ENCODE measurements around the gene AREL1. TPM values are rescaled to one million over a fixed set of nuclear protein-coding genes. Genes with fewer than 3 reads are reported as not detected.
A peak's percentile ranks its signal among the peaks of the same experiment; 100 is the strongest.

The AREL1 gene
- total and polyA plus RNA-seq, 5 donors: 8.2 to 25.4 (median 23.1) TPM

DNA sequence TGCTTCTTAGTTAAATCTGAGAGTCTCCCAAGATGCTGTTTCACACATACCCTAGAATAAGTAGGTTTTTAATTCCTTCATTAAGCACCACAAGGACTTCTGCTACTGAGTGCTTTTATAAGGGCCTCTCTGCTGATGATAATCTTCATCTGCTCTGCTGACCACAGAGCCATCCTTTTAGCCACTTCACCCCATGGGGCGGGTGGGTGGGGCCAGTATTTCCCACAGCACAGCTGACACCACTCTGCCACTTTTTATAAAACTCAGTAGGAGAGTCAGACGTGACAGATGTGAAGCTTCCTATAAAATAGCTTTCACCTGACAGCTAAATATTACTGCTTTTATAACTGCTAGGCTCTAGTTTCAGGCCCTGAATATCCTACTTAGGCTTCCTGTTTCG, 20.3 kb upstream of the AREL1 start:
- ATAC-seq: no peak
- intact Hi-C loops (cut with DNase I): no loop called here

DNA sequence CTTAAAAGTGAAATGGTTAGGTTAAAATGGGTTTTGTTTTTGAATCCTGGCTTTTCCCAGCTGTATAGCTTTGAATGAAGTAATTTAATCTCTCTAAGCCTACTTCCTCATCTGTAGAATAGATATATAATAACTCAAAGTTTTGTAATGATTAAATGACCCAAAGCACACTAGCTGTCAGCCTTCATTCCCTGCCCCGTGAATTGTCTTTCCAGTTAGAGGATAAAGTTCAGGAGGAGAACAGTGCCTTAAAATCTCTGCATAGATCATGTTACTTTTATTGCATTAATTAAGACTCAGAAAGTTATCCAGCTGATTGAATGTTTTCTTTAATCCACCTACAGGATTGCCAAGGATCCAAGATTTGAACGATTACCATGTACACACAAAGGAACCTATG, 19.5 kb upstream of the AREL1 start:
- DNase-seq (no peak), ATAC-seq (no peak)
- Histone ChIP-seq H3K4me3 (ENCODE audit: low read length) (no peak overlapping the region), H3K27me3 (ENCODE audit: control insufficient read depth, insufficient read depth) (no peaks in the 10 kb centered on the region), H3K4me1 (ENCODE audit: control insufficient read depth, insufficient read depth, low read length) (no peaks in the 10 kb centered on the region), H3K9me3 (ENCODE audit: control insufficient read depth, low read length) (no peaks in the 10 kb centered on the region), H3K27ac (ENCODE audit: low read length) (no peak overlapping the region)
- WGBS: 92% methylated on average over 2 of the region's 2 CpGs
- intact Hi-C loops (cut with DNase I): no loop called here

More for the DNA sequence above, 20.3 kb upstream of the AREL1 start:
- Histone ChIP-seq H3K4me3 (ENCODE audit: low read length) (no peak overlapping the region), H3K9me3 (ENCODE audit: control insufficient read depth, low read length) (no peaks in the 10 kb centered on the region), H3K27ac (ENCODE audit: low read length) (no peak overlapping the region), H3K4me1 (ENCODE audit: control insufficient read depth, insufficient read depth, low read length) (no peaks in the 10 kb centered on the region), H3K27me3 (ENCODE audit: control insufficient read depth, insufficient read depth) (no peaks in the 10 kb centered on the region)
- no peak for DNase-seq
- 88% methylated on average over 3 of the region's 3 CpGs for WGBS

DNA sequence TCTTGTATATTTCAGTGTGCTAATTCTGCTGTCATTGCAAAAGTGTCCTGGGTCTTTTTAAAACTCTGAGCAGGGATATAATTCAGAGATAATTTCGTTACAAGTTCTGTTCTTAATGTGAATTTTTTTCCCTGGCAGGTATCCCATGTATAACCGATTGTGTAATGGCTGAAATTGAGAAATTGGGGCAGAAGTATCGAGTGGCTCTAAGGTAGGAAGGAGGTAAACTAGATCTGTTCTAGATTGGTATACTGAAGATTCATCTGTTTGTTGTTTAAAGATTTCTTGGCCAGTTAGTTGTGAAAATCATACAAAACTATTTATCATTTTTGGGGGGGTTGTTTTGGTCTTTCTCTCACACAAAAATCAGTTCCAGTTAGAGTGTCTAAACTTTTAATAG, 10.3 kb upstream of the AREL1 start:
- intact Hi-C loops (cut with DNase I): no loop called here
- H3K4me1 ChIP-seq (ENCODE audit: control insufficient read depth, insufficient read depth, low read length): no peaks in the 10 kb centered on the region
- no peaks in the 10 kb centered on the region for H3K9me3 ChIP-seq (ENCODE audit: control insufficient read depth, low read length)
- WGBS: 86% methylated on average over 3 of the region's 3 CpGs
- no peak for DNase-seq
- ATAC-seq: no peak
- no peak overlapping the region for H3K4me3 ChIP-seq (ENCODE audit: low read length)
- H3K27ac ChIP-seq (ENCODE audit: low read length): no peak overlapping the region
- no peaks in the 10 kb centered on the region for H3K27me3 ChIP-seq (ENCODE audit: control insufficient read depth, insufficient read depth)

DNA sequence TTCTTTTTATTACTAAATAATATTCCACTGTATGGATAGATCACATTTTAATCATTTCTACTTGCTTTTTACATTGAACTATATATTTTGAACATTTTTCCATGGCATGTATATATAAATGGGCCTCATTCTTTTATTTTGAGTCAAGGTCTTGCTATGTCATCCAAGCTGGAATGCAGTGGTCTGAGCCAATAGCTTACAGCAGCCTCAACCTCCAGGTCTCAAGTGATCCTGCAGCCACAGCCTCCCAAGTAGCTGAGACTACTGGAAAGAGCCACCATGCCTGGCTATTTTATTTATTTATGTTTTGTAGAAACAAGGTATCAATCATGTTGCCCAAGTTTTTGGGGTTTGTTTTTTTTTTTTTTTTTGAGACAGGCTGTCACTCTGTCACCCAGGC, 7.6 kb upstream of the AREL1 start:
- intact Hi-C loops (cut with DNase I): no loop called here

DNA sequence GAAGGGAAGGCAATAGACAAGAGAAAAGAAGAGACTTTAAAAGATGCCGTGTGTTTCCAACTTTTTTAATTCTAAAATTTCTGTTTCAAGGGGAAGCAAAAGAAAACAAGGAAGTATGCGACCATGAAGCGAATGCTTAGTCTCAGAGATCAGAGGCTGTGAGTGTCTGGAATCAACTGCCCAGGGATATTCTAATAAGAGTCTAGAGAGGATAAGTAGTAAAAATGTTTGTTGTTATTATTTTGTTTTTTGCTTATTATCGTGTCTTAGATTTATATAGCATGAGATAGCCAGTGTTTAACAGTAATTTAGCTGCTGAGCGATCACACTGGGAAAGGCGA, 485 bp upstream of the AREL1 start:
- 11% methylated on average over 6 of the region's 6 CpGs for WGBS
- no peak overlapping the region for H3K27ac ChIP-seq (ENCODE audit: low read length)
- H3K9me3 ChIP-seq (ENCODE audit: control insufficient read depth, low read length): no peaks in the 10 kb centered on the region
- H3K27me3 ChIP-seq (ENCODE audit: control insufficient read depth, insufficient read depth): no peaks in the 10 kb centered on the region
- no peaks in the 10 kb centered on the region for H3K4me1 ChIP-seq (ENCODE audit: control insufficient read depth, insufficient read depth, low read length)
- H3K4me3 ChIP-seq (ENCODE audit: low read length): peak overlapping the region; percentile 100
- intact Hi-C loops (cut with DNase I): loop anchor here in 1 of 4 donors (10.0 kb wide), 1 partner anchor 99 kb away; the partner anchor contains the start of gene LTBP2
- no peak for DNase-seq
- ATAC-seq: no peak

More for the DNA sequence above, 7.6 kb upstream of the AREL1 start:
- ATAC-seq (no peak), DNase-seq (no peak)
- Histone ChIP-seq H3K4me3 (ENCODE audit: low read length) (no peak overlapping the region), H3K4me1 (ENCODE audit: control insufficient read depth, insufficient read depth, low read length) (no peaks in the 10 kb centered on the region), H3K27me3 (ENCODE audit: control insufficient read depth, insufficient read depth) (no peaks in the 10 kb centered on the region), H3K9me3 (ENCODE audit: control insufficient read depth, low read length) (no peaks in the 10 kb centered on the region), H3K27ac (ENCODE audit: low read length) (no peak overlapping the region)

DNA sequence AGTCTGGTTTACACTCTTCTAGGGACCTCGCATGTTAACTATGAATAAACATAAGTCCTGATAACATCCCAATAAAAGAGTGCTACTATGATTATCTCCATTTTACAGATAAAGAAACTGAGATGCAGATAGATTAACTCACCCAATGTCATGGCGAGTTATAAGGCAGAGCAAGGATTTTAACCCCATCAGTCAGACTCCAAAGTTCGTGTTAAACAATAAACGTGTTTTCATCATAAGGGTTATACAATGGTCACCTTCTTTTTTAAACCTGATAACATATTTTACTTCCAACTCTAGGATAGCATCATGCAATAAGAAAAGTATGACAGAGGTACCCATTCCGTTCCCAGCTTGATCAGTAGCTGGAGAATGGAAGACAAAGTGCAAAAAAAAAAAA, 1.2 kb downstream of the AREL1 start:
- Histone ChIP-seq H3K4me1 (ENCODE audit: control insufficient read depth, insufficient read depth, low read length) (no peaks in the 10 kb centered on the region), H3K4me3 (ENCODE audit: low read length) (peak overlapping the region; percentile 100), H3K27ac (ENCODE audit: low read length) (no peak overlapping the region), H3K27me3 (ENCODE audit: control insufficient read depth, insufficient read depth) (no peaks in the 10 kb centered on the region), H3K9me3 (ENCODE audit: control insufficient read depth, low read length) (no peaks in the 10 kb centered on the region)
- ATAC-seq (no peak), DNase-seq (no peak)
- WGBS: 79% methylated on average over 5 of the region's 5 CpGs
- intact Hi-C loops (cut with DNase I): loop anchor here in 1 of 4 donors (10.0 kb wide), 1 partner anchor 97 kb away; the partner anchor contains the start of gene LTBP2

DNA sequence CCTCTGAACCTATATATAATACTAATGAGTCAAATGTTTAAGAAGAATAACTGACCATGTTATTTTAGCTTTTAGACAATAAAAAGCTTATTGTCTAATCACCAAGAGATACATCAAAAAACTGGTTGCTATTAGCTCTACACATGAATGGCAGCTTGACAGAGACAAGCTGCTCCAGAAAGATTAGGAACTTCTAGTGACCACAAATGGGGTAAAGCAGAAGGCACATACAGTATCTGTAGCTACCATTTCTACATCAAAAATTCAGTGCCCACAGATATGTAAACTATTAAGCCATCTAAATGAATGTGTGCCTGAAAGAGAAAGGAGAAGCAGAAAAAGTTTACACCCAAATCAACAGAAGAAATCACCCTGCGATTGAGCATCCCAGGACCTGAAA, 2.4 kb downstream of the AREL1 start:
- Histone ChIP-seq H3K4me1 (ENCODE audit: control insufficient read depth, insufficient read depth, low read length) (no peaks in the 10 kb centered on the region), H3K27me3 (ENCODE audit: control insufficient read depth, insufficient read depth) (no peaks in the 10 kb centered on the region), H3K9me3 (ENCODE audit: control insufficient read depth, low read length) (no peaks in the 10 kb centered on the region), H3K27ac (ENCODE audit: low read length) (no peak overlapping the region), H3K4me3 (ENCODE audit: low read length) (no peak overlapping the region)
- 100% methylated on average over 1 of the region's 1 CpG for WGBS
- DNase-seq (no peak), ATAC-seq (no peak)
- intact Hi-C loops (cut with DNase I): loop anchor here in 1 of 4 donors (10.0 kb wide), 1 partner anchor 96 kb away; the partner anchor contains the start of gene LTBP2

DNA sequence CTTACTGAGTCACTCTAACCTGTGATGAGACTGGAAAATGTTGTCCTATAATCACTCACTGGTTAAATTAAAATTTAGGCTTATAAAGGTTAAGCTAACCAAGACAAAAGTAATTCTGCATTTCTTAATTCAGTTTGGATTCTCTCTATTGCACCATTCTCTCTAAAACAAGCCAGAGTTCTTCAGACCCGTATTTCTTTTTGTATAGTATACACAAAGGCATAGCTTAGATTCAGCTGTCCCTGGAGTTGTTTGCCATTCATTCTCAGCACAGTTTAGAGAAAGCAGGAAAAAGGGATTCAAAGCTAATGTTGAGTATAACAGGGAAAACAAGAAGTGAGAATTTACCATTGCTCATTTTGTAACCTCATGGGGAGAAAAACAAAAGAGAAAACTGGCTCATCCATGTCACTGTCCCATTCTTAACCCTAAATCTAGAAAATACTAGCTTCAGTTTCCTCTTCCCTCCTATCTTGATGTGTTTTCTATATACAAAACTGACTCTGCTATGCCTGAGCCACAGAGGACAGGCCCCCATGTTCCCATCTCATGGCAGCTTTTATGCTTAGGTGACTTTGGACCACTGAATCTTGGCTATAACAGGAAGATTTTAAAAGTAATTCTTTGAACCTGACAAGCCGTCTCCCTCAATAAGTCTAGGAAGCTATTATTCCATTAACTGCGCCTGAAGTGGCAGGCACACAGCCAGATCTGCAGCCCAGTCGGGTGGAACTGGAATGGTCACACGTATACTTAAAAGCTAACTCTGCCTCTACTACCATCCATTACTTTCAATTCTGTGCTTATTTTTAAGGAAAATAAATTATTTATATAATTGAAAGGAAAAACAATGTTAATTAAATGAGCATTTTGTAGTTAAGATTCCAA, 7.0 kb downstream of the AREL1 start:
- no peak overlapping the region for H3K4me3 ChIP-seq (ENCODE audit: low read length)
- no peak for DNase-seq
- intact Hi-C loops (cut with DNase I): no loop called here
- 71% methylated on average over 5 of the region's 5 CpGs for WGBS
- ATAC-seq: no peak
- no peaks in the 10 kb centered on the region for H3K27me3 ChIP-seq (ENCODE audit: control insufficient read depth, insufficient read depth)
- H3K4me1 ChIP-seq (ENCODE audit: control insufficient read depth, insufficient read depth, low read length): no peaks in the 10 kb centered on the region
- H3K27ac ChIP-seq (ENCODE audit: low read length): no peak overlapping the region
- no peaks in the 10 kb centered on the region for H3K9me3 ChIP-seq (ENCODE audit: control insufficient read depth, low read length)

DNA sequence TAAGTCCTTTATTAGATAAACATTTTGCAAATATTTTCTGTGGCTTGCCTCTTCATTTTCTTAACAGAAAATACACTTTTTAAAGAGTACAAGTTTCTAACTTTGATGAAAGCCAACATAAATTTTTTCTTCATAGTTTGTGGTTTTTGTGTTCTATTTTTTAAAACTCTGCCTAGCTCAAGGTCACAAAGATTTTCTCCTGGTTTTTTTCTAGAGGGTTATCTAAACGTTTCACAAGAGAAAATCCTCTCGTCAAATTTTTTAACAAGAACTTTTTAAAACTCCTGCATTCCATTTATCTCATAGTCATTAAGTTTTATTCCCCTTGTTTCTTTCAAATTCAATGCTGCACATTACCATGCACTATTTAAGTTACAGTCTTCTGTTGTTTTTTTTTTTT, 8.2 kb downstream of the AREL1 start:
- ATAC-seq: no peak
- intact Hi-C loops (cut with DNase I): no loop called here
- 62% methylated on average over 2 of the region's 2 CpGs for whole genome bisulfite sequencing
- DNase-seq: no peak
- no peaks in the 10 kb centered on the region for H3K9me3 ChIP-seq (ENCODE audit: control insufficient read depth, low read length)
- no peaks in the 10 kb centered on the region for H3K4me1 ChIP-seq (ENCODE audit: control insufficient read depth, insufficient read depth, low read length)
- no peaks in the 10 kb centered on the region for H3K27me3 ChIP-seq (ENCODE audit: control insufficient read depth, insufficient read depth)
- no peak overlapping the region for H3K4me3 ChIP-seq (ENCODE audit: low read length)
- no peak overlapping the region for H3K27ac ChIP-seq (ENCODE audit: low read length)

DNA sequence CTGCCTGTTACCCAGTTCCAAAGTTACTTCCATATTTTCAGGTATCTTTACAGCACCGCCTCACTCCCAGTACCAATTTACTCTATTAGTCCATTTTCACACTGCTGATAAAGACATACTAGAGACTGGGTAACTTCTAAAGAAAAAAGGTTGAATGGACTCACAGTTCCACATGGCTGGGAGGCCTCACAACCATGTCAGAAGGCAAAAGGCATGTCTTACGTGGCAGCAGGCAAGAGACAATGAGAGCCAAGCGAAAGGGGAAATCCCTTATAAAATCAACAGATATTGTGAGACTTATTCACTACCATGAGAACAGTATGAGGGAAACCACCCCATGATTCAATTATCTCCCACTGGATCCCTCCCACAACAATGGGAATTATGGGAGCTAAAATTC, 9.8 kb downstream of the AREL1 start:
- Histone ChIP-seq H3K4me1 (ENCODE audit: control insufficient read depth, insufficient read depth, low read length) (no peaks in the 10 kb centered on the region), H3K9me3 (ENCODE audit: control insufficient read depth, low read length) (no peaks in the 10 kb centered on the region), H3K27me3 (ENCODE audit: control insufficient read depth, insufficient read depth) (no peaks in the 10 kb centered on the region), H3K27ac (ENCODE audit: low read length) (no peak overlapping the region), H3K4me3 (ENCODE audit: low read length) (no peak overlapping the region)
- intact Hi-C loops (cut with DNase I): no loop called here
- WGBS: 93% methylated on average over 3 of the region's 3 CpGs
- ATAC-seq: no peak
- DNase-seq: no peak

DNA sequence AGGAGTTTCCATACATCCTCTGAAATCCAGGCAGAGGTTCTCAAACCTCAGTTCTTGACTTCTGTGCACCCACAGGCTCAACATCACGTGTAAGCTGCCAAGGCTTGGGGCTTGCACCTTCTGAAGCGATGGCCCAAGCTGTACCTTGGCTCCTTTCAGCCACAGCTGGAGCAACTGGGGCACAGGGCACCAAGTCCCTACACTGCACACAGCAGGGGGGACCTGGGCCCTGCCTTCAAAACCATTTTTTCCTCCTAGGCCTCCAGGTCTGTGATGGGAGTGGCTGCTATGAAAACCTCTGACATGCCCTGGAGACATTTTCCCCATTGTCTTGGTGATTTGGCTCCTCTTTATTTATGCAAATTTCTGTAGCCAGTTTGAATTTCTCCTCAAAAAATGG, 10.6 kb downstream of the AREL1 start:
- no peaks in the 10 kb centered on the region for H3K4me1 ChIP-seq (ENCODE audit: control insufficient read depth, insufficient read depth, low read length)
- WGBS: 95% methylated on average over 2 of the region's 2 CpGs
- no peaks in the 10 kb centered on the region for H3K9me3 ChIP-seq (ENCODE audit: control insufficient read depth, low read length)
- intact Hi-C loops (cut with DNase I): no loop called here
- no peaks in the 10 kb centered on the region for H3K27me3 ChIP-seq (ENCODE audit: control insufficient read depth, insufficient read depth)
- no peak overlapping the region for H3K27ac ChIP-seq (ENCODE audit: low read length)
- no peak overlapping the region for H3K4me3 ChIP-seq (ENCODE audit: low read length)
- DNase-seq (no peak), ATAC-seq (no peak)

Data from right cardiac atrium (tissue), 5 donors.